OCI-LY7 (cell line): ENCODE data around the gene KCNQ5.

ENCODE experiments used
- CTCF ChIP-seq: fragments of 200-600 bp; sonication (generic); conservative IDR thresholded peaks from 2 replicates; pipeline ENCODE4 v1.5.1; 2014; ENCODE audit warnings: mild to moderate bottlenecking, antibody characterized with exemption, low read length, moderate library complexity, mixed read lengths
- EZH2phosphoT487 ChIP-seq: fragments of 200-600 bp; sonication (generic); IDR thresholded peaks from 2 replicates; pipeline ENCODE4 v1.6.1; 2018; ENCODE audit warnings: low read depth, borderline replicate concordance, mild to moderate bottlenecking, mixed run types, antibody characterized with exemption, low read length, moderate library complexity, mixed read lengths

- no peak for TF ChIP-seq CTCF
- TF ChIP-seq EZH2phosphoT487: no peak
Observed at GRCh38 chr6:73145690-73146089, 523.8 kb downstream of the KCNQ5 start.
